Sigmoid colon (tissue), 3 donors: ENCODE data around the gene SRXN1.

ENCODE experiments used
- CTCF ChIP-seq, 4 experiments: fragments of 450-650 bp in 3 of 4; fragments of 200-600 bp in 1 of 4; IDR thresholded peaks; one replicate each; pipeline ENCODE4 v1.5.1; 2016 to 2019; ENCODE audit warnings: antibody characterized with exemption in 4 of 4, mild to moderate bottlenecking in 3 of 4, moderate library complexity in 2 of 4
- POLR2A ChIP-seq, 2 donors: fragments of 450-650 bp; IDR thresholded peaks; one replicate each; pipeline ENCODE4 v1.6.1; 2016; ENCODE audit warnings: antibody characterized with exemption in 2 of 2, mild to moderate bottlenecking in 2 of 2, moderate library complexity in 2 of 2

GRCh38 chr20:637559-637958 lies 15.4 kb downstream of the SRXN1 start:
- TF ChIP-seq POLR2A (IDR thresholded peaks at IDR 0.05) (no peak), CTCF (IDR thresholded peaks at IDR 0.05) (no peak)
